Heart left ventricle (tissue), 16 donors: ENCODE measurements around the gene SLC35F1. TPM values are rescaled to one million over a fixed set of nuclear protein-coding genes. Genes with fewer than 3 reads are reported as not detected.
"Not testable (repeated sequence)": the region's sequence is repeated elsewhere in the genome, so short reads cannot be mapped to it uniquely, and the experiment has no call there.

Experiments used
- ATAC-seq, 4 donors: fragments of 200-7000 bp; cut with Tn5 transposase; one replicate each; pipeline ENCODE4 v1.9.1; 2020 to 2022; ENCODE audit warnings: moderate library complexity in 4 of 4, mild to moderate bottlenecking in 3 of 4, moderate number of reproducible peaks in 1 of 4
- DNase-seq, 5 donors: peaks; one replicate each; pipeline ENCODE4 v3.0.0-alpha.2; 2020
- H3K27ac ChIP-seq, 12 donors: fragments of 200-600 bp; sonication (generic) in 4 of 12; one replicate each; pipeline versions ENCODE4 v1.5.0 to v1.8.0; 2016 to 2022; ENCODE audit warnings: mild to moderate bottlenecking in 2 of 12
- H3K27me3 ChIP-seq, 9 donors: fragments of 200-600 bp; sonication (generic) in 2 of 9; one replicate each; pipeline versions ENCODE4 v1.5.1 to v1.8.0; 2016 to 2022; ENCODE audit warnings: mild to moderate bottlenecking in 3 of 9
- H3K36me3 ChIP-seq, 9 donors: fragments of 200-600 bp; sonication (generic) in 2 of 9; one replicate each; pipeline versions ENCODE4 v1.5.0 to v1.8.0; 2018 to 2022; ENCODE audit warnings: mild to moderate bottlenecking in 2 of 9
- H3K4me1 ChIP-seq, 12 donors: fragments of 200-600 bp; sonication (generic) in 4 of 12; one replicate each; pipeline versions ENCODE4 v1.5.0 to v1.8.0; 2016 to 2022; ENCODE audit warnings: mild to moderate bottlenecking in 3 of 12
- H3K4me3 ChIP-seq, 12 donors: fragments of 200-600 bp; sonication (generic) in 4 of 12; one replicate each; pipeline versions ENCODE4 v1.5.0 to v1.8.0; 2017 to 2022; ENCODE audit warnings: mild to moderate bottlenecking in 9 of 12, moderate library complexity in 4 of 12
- H3K9me3 ChIP-seq, 12 donors: fragments of 200-600 bp; sonication (generic) in 4 of 12; one replicate each; pipeline versions ENCODE4 v1.5.0 to v1.8.0; 2016 to 2022; ENCODE audit warnings: mild to moderate bottlenecking in 1 of 12
- CTCF ChIP-seq, 12 donors: fragments of 200-600 bp; sonication (generic) in 4 of 12; IDR thresholded peaks; one replicate each; pipeline versions ENCODE4 v1.5.0 to v1.8.0; 2018 to 2022; ENCODE audit warnings: antibody characterized with exemption in 12 of 12, mild to moderate bottlenecking in 5 of 12
- POLR2A ChIP-seq, 2 donors: fragments of 450-650 bp; IDR thresholded peaks; one replicate each; pipeline ENCODE4 v1.6.1; 2017; ENCODE audit warnings: antibody characterized with exemption in 2 of 2, mild to moderate bottlenecking in 2 of 2, moderate library complexity in 2 of 2
- WGBS, 4 donors: extraction: QIAGEN DNeasy Blood & Tissue Kit in 2 of 4; methylation state at CpG; one replicate each; pipeline versions ENCODE4 v1.1.5 to v1.1.7; 2013 to 2018; 5-methylcytosine and 5-hydroxymethylcytosine counted together
- intact Hi-C, 10 donors: fragments of 100-400 bp; cut with DNase I; formaldehyde crosslinking; loops; one replicate each; pipeline versions ENCODE4 v1.11.1 to v1.14.2; 2022
- long read RNA-seq, 3 donors: library from polyadenylated mRNA; unstranded; transcript quantifications; one replicate each; pipeline ENCODE4 v2.0.0, GENCODE V29; 2020 to 2021
- polyA plus RNA-seq, 2 donors: library from polyadenylated mRNA; stranded (reverse); fragments of 200-250 nt; gene quantifications; one replicate each; pipeline ENCODE4 v1.2.3, GENCODE V29; 2013
- total RNA-seq, 9 donors: library from RNA; depleted of rRNA in 2 of 9; stranded (reverse); fragments of >200 nt in 2 of 9; fragmentation: NEBNext Ultra II Directional in 3 of 9; extraction: Animal tissue kit (Norgen Biotek cat#: 25700) in 3 of 9; gene quantifications; one replicate each; pipeline versions ENCODE4 v1.1.0 to v1.2.4, GENCODE V29; 2016 to 2023
- donor health status: ischemic (EF 13 %, LVEDD 7.1; RV severe dilation, severe dysfunction).
- donor health status: healthy with polysubstance abuse.
- donor health status: DM: no; HTN: yes; CAD: no.
- donor health status: DM: no; HTN: no; CAD: no.
- donor health status: ischemic (EF 25% LVEDD 6.9; RV normal size, moderate dysfunction).
- donor health status: ischemic (EF 25% LVEDD 5.7; RV mildly dilated, moderate dysfunction).
- donor health status: healthy.
- donor health status: DM: yes; HTN: yes; CAD: no.
- donor health status: ischemic (EF 35%, LVEDD 5.7; RV mildly dilated, moderate dysfunction).
- donor health status: nonischemic (EF 11% LVEDD 7.7; RV severe dilation, severe dysfunction).
- donor health status: DM: yes; HTN: yes; CAD: no.
- donor health status: PGD.
- donor health status: ischemic (EF 29% LVEDD 5.4; RV normal size, mild dysfunction).
- donor health status: nonischemic (EF 23%, LVEDD 6.1; RV moderate dilation, normal function).

Gene SLC35F1
- total RNA-seq (10 to 100 TPM in 3 of 9 donors, 1 to 10 TPM in 6; 2.5 to 11.6 (median 5.0) TPM), polyA plus RNA-seq (1 to 10 TPM; 1.1 to 5.0 TPM)
- long read RNA-seq, donor 1, partial matches to known transcripts, result 27 of 31 reads
- long read RNA-seq, donor 1, other reads (novel, unspliced or antisense), result 4 of 31 reads
- long read RNA-seq, donor 2, partial matches to known transcripts, result 15 of 16 reads
- long read RNA-seq, donor 2, other reads (novel, unspliced or antisense), result 1 of 16 reads
- long read RNA-seq, donor 3, partial matches to known transcripts, result 5 of 6 reads
- long read RNA-seq, donor 3, other reads (novel, unspliced or antisense), result 1 of 6 reads

DNA sequence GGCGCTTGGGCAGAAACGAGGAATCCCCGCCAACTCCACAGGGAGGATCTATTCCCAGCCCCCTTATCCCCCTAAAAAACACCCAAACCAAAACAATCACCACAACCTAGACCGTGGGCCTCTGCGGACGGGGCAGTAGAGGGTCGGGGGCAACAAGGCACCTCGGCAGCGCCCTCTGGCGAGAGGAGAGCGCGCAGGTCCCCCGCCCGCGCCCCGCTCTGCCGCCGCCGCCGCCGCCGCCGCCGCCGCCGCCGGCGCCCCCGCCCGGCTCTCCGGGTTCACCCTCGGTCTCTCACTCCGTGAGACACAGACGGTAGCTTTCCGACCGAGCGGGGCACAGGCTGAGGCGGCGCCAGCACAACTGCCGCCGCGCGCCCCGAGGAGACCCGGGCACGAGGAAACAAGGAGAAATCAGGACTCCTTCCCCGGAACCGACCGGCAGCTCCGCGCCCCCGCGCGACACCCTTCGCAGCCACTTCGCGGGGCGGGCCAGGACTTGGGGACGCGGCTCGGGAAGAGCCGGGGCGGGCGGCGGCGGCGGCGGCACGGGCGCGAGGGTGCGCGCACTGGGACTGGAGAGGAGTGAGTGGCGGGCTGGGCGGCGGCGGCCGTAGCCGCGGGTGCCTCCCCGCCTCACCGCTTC is at the start of gene SLC35F1:
SLC35F1 (plus strand) TSS at position 307 of the 643 bp plus-strand sequence.
- intact Hi-C loops, result no loop called here
- peak in 3 of 4 donors; percentile 69 to 79 (median 71) for ATAC-seq
- Histone ChIP-seq H3K9me3 (no peaks in the 10 kb centered on the region), H3K27ac (peak within 1 kb of the TSS in 1 of 12 donors; percentile 25), H3K4me3 (peak within 1 kb of the TSS; percentile 40 to 80 (median 58)), H3K36me3 (no peaks in the 10 kb centered on the region), H3K27me3 (peaks cover 9 to 60% (median 20%) of the 10 kb centered on the region in 9 donors), H3K4me1 (peaks cover 0 to 23% (median 7%) of the 10 kb centered on the region in 12 donors)
- peak; percentile 12 to 63 (median 25) for DNase-seq
- WGBS, 4 donors, result 0 to 1% (median 1%) methylated on average over 34 to 82 of the region's 82 CpGs
- TF ChIP-seq CTCF (IDR thresholded peaks at IDR 0.05), result peak in 10 of 12 donors; percentile 8 to 53 (median 38)
- no peak for TF ChIP-seq POLR2A (IDR thresholded peaks at IDR 0.05)

DNA sequence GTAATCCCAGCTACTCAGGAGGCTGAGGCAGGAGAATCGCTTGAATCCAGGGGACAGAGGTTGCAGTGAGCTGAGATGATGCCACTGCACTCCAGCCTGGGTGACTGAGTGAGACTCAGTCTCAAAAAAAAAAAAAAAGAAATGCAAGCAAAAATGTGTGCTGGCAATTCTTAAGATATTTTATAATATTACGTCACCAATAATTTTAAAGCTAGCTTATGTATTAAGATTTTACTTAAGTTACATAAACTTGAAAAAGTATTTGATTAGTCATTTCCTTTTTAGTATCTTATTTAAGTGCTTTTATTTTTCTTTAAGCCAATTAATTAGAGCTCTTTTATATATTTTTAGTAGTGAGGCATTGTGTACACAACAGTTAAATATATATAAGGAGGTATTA is 48.5 kb upstream of the SLC35F1 start:
- 65 to 86% (median 69%) methylated on average over 2 of the region's 2 CpGs for WGBS, 4 donors

GRCh38 chr6:117861545-117861944 is 45.5 kb upstream of the SLC35F1 start:
- no peak overlapping the region for H3K27ac ChIP-seq
- H3K9me3 ChIP-seq, result peaks cover 0 to 8% (median 0%) of the 10 kb centered on the region in 12 donors
- DNase-seq (no peak), ATAC-seq (no peak)
- intact Hi-C loops, result no loop called here
- TF ChIP-seq CTCF (IDR thresholded peaks at IDR 0.05) (no peak), POLR2A (IDR thresholded peaks at IDR 0.05) (no peak)
- H3K4me1 ChIP-seq, result no peaks in the 10 kb centered on the region
- H3K36me3 ChIP-seq, result no peaks in the 10 kb centered on the region
- no peak overlapping the region for H3K4me3 ChIP-seq
- no peaks in the 10 kb centered on the region for H3K27me3 ChIP-seq
- WGBS, 4 donors, result 88 to 90% (median 88%) methylated on average over 3 of the region's 3 CpGs

More for the DNA sequence above, 48.5 kb upstream of the SLC35F1 start:
- DNase-seq, H3K4me1 ChIP-seq, H3K9me3 ChIP-seq, ATAC-seq, intact Hi-C loops, H3K4me3 ChIP-seq, H3K36me3 ChIP-seq, H3K27ac ChIP-seq, H3K27me3 ChIP-seq: not testable (repeated sequence)

- H3K36me3 ChIP-seq, result no peaks in the 10 kb centered on the region
- no peak for DNase-seq
- TF ChIP-seq CTCF (IDR thresholded peaks at IDR 0.05) (no peak), POLR2A (IDR thresholded peaks at IDR 0.05) (no peak)
- H3K27me3 ChIP-seq, result no peaks in the 10 kb centered on the region
- H3K27ac ChIP-seq, result no peak overlapping the region
- no peaks in the 10 kb centered on the region for H3K9me3 ChIP-seq
- ATAC-seq, result no peak
- intact Hi-C loops, result no loop called here
- 50 to 55% (median 52%) methylated on average over 4 of the region's 4 CpGs for WGBS, 4 donors
- H3K4me1 ChIP-seq, result no peaks in the 10 kb centered on the region
- H3K4me3 ChIP-seq, result no peak overlapping the region
These were observed 40.5 kb upstream of the SLC35F1 start for GRCh38 chr6:117866561-117866960.
